ENCODE measurements around the gene AQP12A.

DNA sequence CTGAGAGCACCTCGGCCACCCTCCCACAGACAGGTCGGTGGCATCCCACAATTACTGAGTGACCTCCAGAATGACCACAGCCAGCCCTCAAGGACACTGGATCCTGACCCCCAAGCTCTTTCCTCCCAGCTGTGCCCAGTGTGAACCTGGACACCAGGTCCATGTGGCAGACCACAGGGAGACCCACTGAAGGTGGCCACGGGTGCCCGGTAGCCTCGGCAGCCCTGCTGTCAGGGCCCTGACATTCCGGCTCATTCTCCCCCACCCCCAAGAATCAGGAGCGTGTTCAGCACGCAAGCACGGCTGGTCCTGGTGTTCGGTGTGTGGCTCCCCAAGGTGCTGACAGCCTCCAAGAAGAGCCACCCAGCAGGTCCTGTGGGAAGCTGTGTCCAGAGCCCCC lies 32.8 kb downstream of the AQP12A start:
- TF ChIP-seq, protein P1, sequence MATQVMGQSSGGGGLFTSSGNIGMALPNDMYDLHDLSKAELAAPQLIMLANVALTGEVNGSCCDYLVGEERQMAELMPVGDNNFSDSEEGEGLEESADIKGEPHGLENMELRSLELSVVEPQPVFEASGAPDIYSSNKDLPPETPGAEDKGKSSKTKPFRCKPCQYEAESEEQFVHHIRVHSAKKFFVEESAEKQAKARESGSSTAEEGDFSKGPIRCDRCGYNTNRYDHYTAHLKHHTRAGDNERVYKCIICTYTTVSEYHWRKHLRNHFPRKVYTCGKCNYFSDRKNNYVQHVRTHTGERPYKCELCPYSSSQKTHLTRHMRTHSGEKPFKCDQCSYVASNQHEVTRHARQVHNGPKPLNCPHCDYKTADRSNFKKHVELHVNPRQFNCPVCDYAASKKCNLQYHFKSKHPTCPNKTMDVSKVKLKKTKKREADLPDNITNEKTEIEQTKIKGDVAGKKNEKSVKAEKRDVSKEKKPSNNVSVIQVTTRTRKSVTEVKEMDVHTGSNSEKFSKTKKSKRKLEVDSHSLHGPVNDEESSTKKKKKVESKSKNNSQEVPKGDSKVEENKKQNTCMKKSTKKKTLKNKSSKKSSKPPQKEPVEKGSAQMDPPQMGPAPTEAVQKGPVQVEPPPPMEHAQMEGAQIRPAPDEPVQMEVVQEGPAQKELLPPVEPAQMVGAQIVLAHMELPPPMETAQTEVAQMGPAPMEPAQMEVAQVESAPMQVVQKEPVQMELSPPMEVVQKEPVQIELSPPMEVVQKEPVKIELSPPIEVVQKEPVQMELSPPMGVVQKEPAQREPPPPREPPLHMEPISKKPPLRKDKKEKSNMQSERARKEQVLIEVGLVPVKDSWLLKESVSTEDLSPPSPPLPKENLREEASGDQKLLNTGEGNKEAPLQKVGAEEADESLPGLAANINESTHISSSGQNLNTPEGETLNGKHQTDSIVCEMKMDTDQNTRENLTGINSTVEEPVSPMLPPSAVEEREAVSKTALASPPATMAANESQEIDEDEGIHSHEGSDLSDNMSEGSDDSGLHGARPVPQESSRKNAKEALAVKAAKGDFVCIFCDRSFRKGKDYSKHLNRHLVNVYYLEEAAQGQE (IDR thresholded peaks at IDR 0.05; ENCODE audit: insufficient read depth in 1 of 2, low read depth in 2 of 2, low read length in 2 of 2) = no peak
- TF ChIP-seq TAF1 (IDR thresholded peaks at IDR 0.05; ENCODE audit: borderline replicate concordance, insufficient read depth, low read length) (no peak), SIN3A (IDR thresholded peaks at IDR 0.05; ENCODE audit: borderline replicate concordance, insufficient read depth, low read length) (no peak), POLR2AphosphoS5 (IDR thresholded peaks at IDR 0.05; ENCODE audit: low read depth, low read length) (no peak), FOXP2 (optimal IDR thresholded peaks at IDR 0.05; ENCODE audit: borderline replicate concordance, extremely low read depth, extremely low read length, insufficient read depth) (no peak)
